HCT116 (cell line): ENCODE measurements around the gene SRL. TPM values are rescaled to one million over a fixed set of nuclear protein-coding genes. Genes with fewer than 3 reads are reported as not detected.

Experiments used
- ATAC-seq: fragments of 200-7000 bp; cut with Tn5 transposase; 2 replicates; pipeline ENCODE4 v1.9.1; 2020; ENCODE audit warnings: mild to moderate bottlenecking, moderate library complexity
- BruUV-seq: library from RNA; stranded (reverse); fragments of 400-500 nt; replicated peaks from 2 replicates; lab custom pipeline; 2021; lab: Mats Ljungman, UMichigan
- CTCF ChIA-PET: fragments of 300-600 bp; sonication (Branson Sonifier 250); formaldehyde crosslinking; loops from one replicate; lab custom pipeline; 2021; ENCODE audit warnings: antibody characterized with exemption; lab: Charles Lee
- POLR2A ChIA-PET: fragments of 300-600, 350-600 bp; sonication (Branson Sonifier 250); formaldehyde crosslinking; loops from one replicate; lab custom pipeline; 2021; ENCODE audit warnings: antibody characterized with exemption; lab: Charles Lee
- RAD21 ChIA-PET, 2 experiments: fragments of 300-600 bp; sonication (Branson Sonifier 250); formaldehyde crosslinking; loops; one replicate each; lab custom pipeline; 2023; ENCODE audit warnings: low total read pairs in 2 of 2; ENCODE audit not compliant: uncharacterized antibody in 2 of 2, unreplicated experiment in 2 of 2, low non-redundant PET in 1 of 2; lab: Charles Lee
- DNase-seq: peaks from one replicate; pipeline ENCODE4 v3.0.0-alpha.2; 2010; ENCODE audit warnings: low read depth, low spot score
- H2AFZ ChIP-seq: fragments of 200-600 bp; shearing (Covaris generic), sonication (generic); 2 replicates; pipeline ENCODE4 v1.6.1; 2017; ENCODE audit warnings: low read depth, mixed run types, mixed read lengths, antibody characterized with exemption, low read length; ENCODE audit not compliant: poor library complexity, severe bottlenecking
- H3K27ac ChIP-seq: 2 replicates; pipeline ENCODE4 v1.5.1; 2012; ENCODE audit warnings: low read depth, low read length
- H3K27me3 ChIP-seq: fragments of 200-600 bp; sonication (generic); 2 replicates; pipeline ENCODE4 v1.6.1; 2016; ENCODE audit warnings: mixed run types, low read length, mixed read lengths; ENCODE audit not compliant: insufficient read depth
- H3K36me3 ChIP-seq, 2 experiments: fragments of 200-500 bp in 1 of 2; fragments of 200-600 bp in 1 of 2; sonication (Bioruptor generic) in 1 of 2; sonication (generic) in 1 of 2; 2 replicates each; pipeline versions ENCODE4 v1.5.1 to v1.6.1; 2014 to 2016; ENCODE audit warnings: low read length in 2 of 2, inconsistent platforms in 1 of 2, mixed read lengths in 1 of 2, mixed run types in 1 of 2; ENCODE audit not compliant: insufficient read depth in 2 of 2, control insufficient read depth in 1 of 2
- H3K4me1 ChIP-seq, 2 experiments: fragments of 200-600 bp in 1 of 2; sonication (generic) in 1 of 2; 2 replicates each; pipeline versions ENCODE4 v1.5.1 to v1.6.1; 2012 to 2017; ENCODE audit warnings: low read length in 2 of 2, inconsistent platforms in 1 of 2, mild to moderate bottlenecking in 1 of 2, mixed read lengths in 1 of 2, mixed run types in 1 of 2, moderate library complexity in 1 of 2; ENCODE audit not compliant: insufficient read depth in 2 of 2, control insufficient read depth in 1 of 2
- H3K4me2 ChIP-seq: fragments of 200-600 bp; sonication (generic); 2 replicates; pipeline ENCODE4 v1.6.1; 2017; ENCODE audit warnings: mixed run types, low read length, mixed read lengths
- H3K4me3 ChIP-seq, 2 experiments: fragments of 200-600 bp in 1 of 2; sonication (generic) in 1 of 2; replicated peaks in 1 of 2; 2 replicates each; pipeline ENCODE4 v1.5.1; 2011 to 2016; ENCODE audit warnings: low read length in 2 of 2, control low read depth in 1 of 2, low read depth in 1 of 2, mild to moderate bottlenecking in 1 of 2, mixed read lengths in 1 of 2, mixed run types in 1 of 2
- H3K79me2 ChIP-seq: fragments of 200-600 bp; sonication (generic); 2 replicates; pipeline ENCODE4 v1.6.1; 2017; ENCODE audit warnings: mild to moderate bottlenecking, mixed run types, low read length, moderate library complexity, mixed read lengths; ENCODE audit not compliant: insufficient read depth
- H3K9ac ChIP-seq: fragments of 200-600 bp; sonication (generic); 2 replicates; pipeline ENCODE4 v1.6.1; 2016; ENCODE audit warnings: low read length, mixed read lengths
- H3K9me2 ChIP-seq: fragments of 200-600 bp; sonication (generic), shearing (Covaris generic); 2 replicates; pipeline ENCODE4 v1.6.1; 2017; ENCODE audit warnings: mixed run types, mild to moderate bottlenecking, moderate library complexity; ENCODE audit not compliant: insufficient read depth
- H3K9me3 ChIP-seq, 2 experiments: fragments of 200-500 bp in 1 of 2; fragments of 200-600 bp in 1 of 2; sonication (Bioruptor generic) in 1 of 2; sonication (generic) in 1 of 2; 2 replicates each; pipeline ENCODE4 v1.6.1; 2014 to 2017; ENCODE audit warnings: low read length in 2 of 2, mixed read lengths in 2 of 2, inconsistent platforms in 1 of 2, low read depth in 1 of 2, mild to moderate bottlenecking in 1 of 2, mixed run types in 1 of 2, moderate library complexity in 1 of 2; ENCODE audit not compliant: control insufficient read depth in 1 of 2, insufficient read depth in 1 of 2
- H4K20me1 ChIP-seq: fragments of 200-600 bp; sonication (generic), shearing (Covaris generic); 2 replicates; pipeline ENCODE4 v1.6.1; 2017; ENCODE audit warnings: mixed run types, mild to moderate bottlenecking, moderate library complexity; ENCODE audit not compliant: insufficient read depth
- CBX3 ChIP-seq: IDR thresholded peaks from 2 replicates; pipeline ENCODE4 v1.6.1; 2012; ENCODE audit warnings: low read depth
- ELF1 ChIP-seq: IDR thresholded peaks from 2 replicates; pipeline ENCODE4 v1.6.1; 2012; ENCODE audit warnings: low read depth, borderline replicate concordance
- FOSL1 ChIP-seq: IDR thresholded peaks from 2 replicates; pipeline ENCODE4 v1.6.1; 2012; ENCODE audit warnings: low read depth
- POLR2A ChIP-seq: IDR thresholded peaks from 2 replicates; pipeline ENCODE4 v1.7.0; 2011; ENCODE audit warnings: borderline replicate concordance; ENCODE audit not compliant: insufficient read depth, insufficient read length; ENCODE audit errors: extremely low read depth
- POLR2AphosphoS5 ChIP-seq: IDR thresholded peaks from 2 replicates; pipeline ENCODE4 v1.6.1; 2011; ENCODE audit warnings: mild to moderate bottlenecking, low read depth, low read length, moderate library complexity
- RAD21 ChIP-seq: IDR thresholded peaks from 2 replicates; pipeline ENCODE4 v1.6.1; 2012; ENCODE audit warnings: low read depth, mild to moderate bottlenecking
- REST ChIP-seq: IDR thresholded peaks from 2 replicates; pipeline ENCODE4 v1.6.1; 2012; ENCODE audit warnings: low read depth
- SP1 ChIP-seq: IDR thresholded peaks from 2 replicates; pipeline ENCODE4 v1.6.1; 2012; ENCODE audit warnings: low read depth
- TCF7L2 ChIP-seq: IDR thresholded peaks from 2 replicates; pipeline ENCODE4 v1.7.0; 2011; ENCODE audit warnings: borderline replicate concordance, inconsistent platforms; ENCODE audit not compliant: insufficient read depth, insufficient read length; ENCODE audit errors: extremely low read depth
- ZNF274 ChIP-seq: fragments of 200-500 bp; sonication (Bioruptor generic); IDR thresholded peaks from 2 replicates; pipeline ENCODE4 v1.6.1; 2014; ENCODE audit warnings: mild to moderate bottlenecking, low read depth, low read length, inconsistent platforms
- intact Hi-C: fragments of 100-400 bp; cut with micrococcal nuclease; formaldehyde crosslinking; loops from 2 replicates; pipeline ENCODE4 v1.10.0; 2022
- total RNA-seq: library from RNA; stranded (reverse); gene quantifications from one replicate; pipeline ENCODE4 v1.2.1, GENCODE V29; 2021; ENCODE audit not compliant: unreplicated experiment
- TF ChIP-seq, protein P1 (sequence below): IDR thresholded peaks from 2 replicates; pipeline ENCODE4 v1.6.1; 2011; ENCODE audit warnings: mild to moderate bottlenecking, low read length, moderate library complexity; ENCODE audit not compliant: insufficient replicate concordance; ENCODE audit errors: extremely low read depth
- TF ChIP-seq, protein P2 (sequence below): IDR thresholded peaks from 2 replicates; pipeline ENCODE4 v1.6.1; 2012

SRL gene
- total RNA-seq, 1 experiment from 2014 or later = not detected

GRCh38 chr16:4213737-4214136 is 28.1 kb downstream of the SRL start:
- Histone ChIP-seq H3K4me1 (peaks cover 13 to 34% of the 10 kb centered on the region in 2 experiments), H3K9me3 (no peaks in the 10 kb centered on the region), H4K20me1 (no peaks in the 10 kb centered on the region), H2AFZ (peak overlapping the region; percentile 20), H3K36me3 (no peaks in the 10 kb centered on the region), H3K27me3 (no peaks in the 10 kb centered on the region), H3K27ac (no peak overlapping the region), H3K79me2 (no peaks in the 10 kb centered on the region), H3K9ac (peak overlapping the region; percentile 58; the same call in 1 of the 2 replicates), H3K4me3 (peak overlapping the region in 1 of 2 experiments; percentile 39; a peak in 2 of 4 replicates), H3K9me2 (no peaks in the 10 kb centered on the region), H3K4me2 (peak overlapping the region; percentile 75)
- RAD21 ChIA-PET = no interaction called here
- BruUV-seq = no TSS peak
- ATAC-seq (peak; percentile 18), DNase-seq (no peak)
- TF ChIP-seq, protein P1, sequence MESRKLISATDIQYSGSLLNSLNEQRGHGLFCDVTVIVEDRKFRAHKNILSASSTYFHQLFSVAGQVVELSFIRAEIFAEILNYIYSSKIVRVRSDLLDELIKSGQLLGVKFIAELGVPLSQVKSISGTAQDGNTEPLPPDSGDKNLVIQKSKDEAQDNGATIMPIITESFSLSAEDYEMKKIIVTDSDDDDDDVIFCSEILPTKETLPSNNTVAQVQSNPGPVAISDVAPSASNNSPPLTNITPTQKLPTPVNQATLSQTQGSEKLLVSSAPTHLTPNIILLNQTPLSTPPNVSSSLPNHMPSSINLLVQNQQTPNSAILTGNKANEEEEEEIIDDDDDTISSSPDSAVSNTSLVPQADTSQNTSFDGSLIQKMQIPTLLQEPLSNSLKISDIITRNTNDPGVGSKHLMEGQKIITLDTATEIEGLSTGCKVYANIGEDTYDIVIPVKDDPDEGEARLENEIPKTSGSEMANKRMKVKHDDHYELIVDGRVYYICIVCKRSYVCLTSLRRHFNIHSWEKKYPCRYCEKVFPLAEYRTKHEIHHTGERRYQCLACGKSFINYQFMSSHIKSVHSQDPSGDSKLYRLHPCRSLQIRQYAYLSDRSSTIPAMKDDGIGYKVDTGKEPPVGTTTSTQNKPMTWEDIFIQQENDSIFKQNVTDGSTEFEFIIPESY = no peak
- TF ChIP-seq POLR2AphosphoS5 (no peak), SP1 (no peak), RAD21 (no peak), POLR2A (no peak), CBX3 (no peak), REST (no peak), TCF7L2 (no peak), ELF1 (no peak), ZNF274 (no peak), FOSL1 (no peak)
- TF ChIP-seq, protein P2, sequence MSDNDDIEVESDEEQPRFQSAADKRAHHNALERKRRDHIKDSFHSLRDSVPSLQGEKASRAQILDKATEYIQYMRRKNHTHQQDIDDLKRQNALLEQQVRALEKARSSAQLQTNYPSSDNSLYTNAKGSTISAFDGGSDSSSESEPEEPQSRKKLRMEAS = no peak
- intact Hi-C loops = no loop called here
- CTCF ChIA-PET = interaction anchor here (1.1 kb wide), 1 partner anchor 40 kb away, joined by 3 read pairs; no protein-coding TSS in a partner anchor
- POLR2A ChIA-PET = interaction anchor here (1.1 kb wide), 1 partner anchor 41 kb away, joined by 5 read pairs; no protein-coding TSS in a partner anchor
